Mesothelial cell of epicardium (in vitro differentiated cells): ENCODE measurements around the gene USP47. TPM values are rescaled to one million over a fixed set of nuclear protein-coding genes. Genes with fewer than 3 reads are reported as not detected.
"Not testable (repeated sequence)": the region's sequence is repeated elsewhere in the genome, so short reads cannot be mapped to it uniquely, and the experiment has no call there.

Experiments used
- DNase-seq, 2 experiments: peaks; one replicate each; pipeline ENCODE4 v3.0.0; 2021; ENCODE audit warnings: low spot score in 2 of 2; ENCODE audit not compliant: unreplicated experiment in 2 of 2
- H3K27ac Mint-ChIP-seq: 2 replicates; pipeline ENCODE4 v1.8.0; 2021; ENCODE audit warnings: mixed read lengths
- H3K27me3 Mint-ChIP-seq: 2 replicates; pipeline ENCODE4 v1.8.0; 2021; ENCODE audit warnings: low read depth, mixed read lengths
- H3K36me3 Mint-ChIP-seq: 2 replicates; pipeline ENCODE4 v1.8.0; 2021; ENCODE audit warnings: mixed read lengths
- H3K4me1 Mint-ChIP-seq: 2 replicates; pipeline ENCODE4 v1.8.0; 2021; ENCODE audit warnings: mixed read lengths
- H3K4me3 Mint-ChIP-seq: 2 replicates; pipeline ENCODE4 v1.8.0; 2021; ENCODE audit warnings: mild to moderate bottlenecking, moderate library complexity, mixed read lengths
- H3K9me3 Mint-ChIP-seq: 2 replicates; pipeline ENCODE4 v1.8.0; 2021; ENCODE audit warnings: mixed read lengths
- total RNA-seq: library from RNA; stranded (reverse); gene quantifications from 3 replicates; pipeline ENCODE4 v1.2.1, GENCODE V29; 2021
- TF ChIP-seq, protein P1 (sequence below): fragments of 200-600 bp; sonication (generic); IDR thresholded peaks from one replicate; pipeline ENCODE4 v1.5.0; 2021; ENCODE audit warnings: antibody characterized with exemption; ENCODE audit not compliant: unreplicated experiment

The USP47 gene
- total RNA-seq, 1 donor from 2014 or later, result 68.1 TPM

DNA sequence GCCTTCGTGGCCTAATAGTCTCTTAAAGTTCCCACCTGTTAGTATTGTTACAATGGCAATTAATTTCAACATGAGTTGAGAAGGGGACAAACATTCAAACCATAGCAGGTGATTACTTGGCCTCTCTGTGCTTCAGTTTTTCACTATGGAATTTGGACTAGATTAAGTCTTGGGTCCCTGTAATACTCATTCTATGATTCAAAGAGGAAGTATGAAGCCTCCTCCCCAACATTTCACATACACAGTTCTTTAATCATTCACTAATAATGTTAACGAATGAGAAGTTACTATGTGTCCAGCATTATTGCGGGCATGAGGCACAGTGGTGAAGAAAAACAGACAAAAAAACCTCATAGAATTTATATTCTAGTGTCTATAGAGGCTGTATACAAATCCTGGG is 19.9 kb upstream of the USP47 start:
- Mint-ChIP-seq H3K4me1 (peaks cover 2% of the 10 kb centered on the region), H3K36me3 (peaks cover 4% of the 10 kb centered on the region), H3K9me3 (peaks cover 20% of the 10 kb centered on the region), H3K27me3 (peaks cover 21% of the 10 kb centered on the region), H3K4me3 (no peak overlapping the region), H3K27ac (no peak overlapping the region)
- DNase-seq, result no peak
- TF ChIP-seq, protein P1, sequence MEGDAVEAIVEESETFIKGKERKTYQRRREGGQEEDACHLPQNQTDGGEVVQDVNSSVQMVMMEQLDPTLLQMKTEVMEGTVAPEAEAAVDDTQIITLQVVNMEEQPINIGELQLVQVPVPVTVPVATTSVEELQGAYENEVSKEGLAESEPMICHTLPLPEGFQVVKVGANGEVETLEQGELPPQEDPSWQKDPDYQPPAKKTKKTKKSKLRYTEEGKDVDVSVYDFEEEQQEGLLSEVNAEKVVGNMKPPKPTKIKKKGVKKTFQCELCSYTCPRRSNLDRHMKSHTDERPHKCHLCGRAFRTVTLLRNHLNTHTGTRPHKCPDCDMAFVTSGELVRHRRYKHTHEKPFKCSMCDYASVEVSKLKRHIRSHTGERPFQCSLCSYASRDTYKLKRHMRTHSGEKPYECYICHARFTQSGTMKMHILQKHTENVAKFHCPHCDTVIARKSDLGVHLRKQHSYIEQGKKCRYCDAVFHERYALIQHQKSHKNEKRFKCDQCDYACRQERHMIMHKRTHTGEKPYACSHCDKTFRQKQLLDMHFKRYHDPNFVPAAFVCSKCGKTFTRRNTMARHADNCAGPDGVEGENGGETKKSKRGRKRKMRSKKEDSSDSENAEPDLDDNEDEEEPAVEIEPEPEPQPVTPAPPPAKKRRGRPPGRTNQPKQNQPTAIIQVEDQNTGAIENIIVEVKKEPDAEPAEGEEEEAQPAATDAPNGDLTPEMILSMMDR, result no peak

DNA sequence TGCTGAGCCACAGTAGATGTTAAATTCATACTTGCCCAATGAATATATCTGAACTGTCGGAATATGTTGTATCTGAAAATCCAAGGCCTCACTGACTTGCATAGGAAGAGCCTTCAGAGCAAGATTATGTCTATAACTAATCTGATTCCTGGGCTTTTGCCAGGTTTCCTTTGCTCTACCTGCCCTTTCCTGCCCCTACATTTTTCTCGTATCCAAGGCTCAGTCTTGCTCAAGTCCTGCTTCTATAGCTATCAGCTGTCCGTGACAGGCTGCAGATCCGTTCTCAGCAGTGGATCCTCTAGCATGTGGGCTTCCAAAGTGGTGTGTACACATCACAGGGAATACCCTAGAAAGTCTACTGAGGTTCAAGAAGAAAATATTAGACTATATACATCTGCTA is 18.8 kb upstream of the USP47 start:
- H3K27ac Mint-ChIP-seq, result no peak overlapping the region
- no peak for DNase-seq
- H3K4me3 Mint-ChIP-seq, result no peak overlapping the region

DNA sequence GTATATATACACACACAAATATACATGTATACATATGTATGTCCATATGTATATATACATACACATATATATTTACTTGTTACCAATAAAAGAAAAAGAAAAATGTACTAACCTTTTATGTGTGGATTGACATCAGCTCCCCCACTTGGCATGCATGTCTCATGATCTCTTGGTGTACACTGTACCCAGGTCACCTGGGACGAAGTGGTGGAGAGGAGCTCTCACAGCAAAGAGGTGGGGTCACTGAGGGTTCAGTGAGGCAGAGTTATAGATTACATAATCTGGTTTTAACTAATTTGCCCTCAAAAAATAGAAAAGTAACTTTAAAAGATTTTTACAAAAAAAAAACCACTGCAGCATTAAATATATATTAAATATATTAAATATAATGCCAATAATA is 15.5 kb upstream of the USP47 start:
- H3K9me3 Mint-ChIP-seq, result peaks cover 25% of the 10 kb centered on the region
- H3K36me3 Mint-ChIP-seq, result peaks cover 4% of the 10 kb centered on the region

More for the DNA sequence above, 18.8 kb upstream of the USP47 start:
- H3K9me3 Mint-ChIP-seq, result peaks cover 20% of the 10 kb centered on the region
- peaks cover 4% of the 10 kb centered on the region for H3K36me3 Mint-ChIP-seq
- H3K27me3 Mint-ChIP-seq, result peaks cover 26% of the 10 kb centered on the region
- peaks cover 2% of the 10 kb centered on the region for H3K4me1 Mint-ChIP-seq
- TF ChIP-seq, protein P1, result no peak

DNA sequence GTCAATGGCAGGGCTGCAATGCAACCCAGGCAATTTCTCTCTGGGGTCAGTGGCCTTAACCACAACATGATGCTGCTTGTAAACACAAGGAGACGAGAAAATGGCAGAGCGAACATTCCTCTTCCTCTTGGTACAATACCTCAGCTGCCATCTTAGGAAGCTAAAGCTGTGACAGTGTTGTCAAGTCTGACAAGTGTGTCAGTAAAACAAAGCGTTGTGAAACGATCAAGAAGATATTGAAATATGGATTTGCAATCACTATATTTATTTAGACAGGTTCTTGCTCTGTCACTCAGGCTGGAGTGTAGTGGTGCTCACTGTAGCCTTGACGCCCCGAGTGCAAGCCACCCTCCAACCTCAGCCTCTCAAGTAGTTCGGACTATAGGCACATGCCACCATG is 14.5 kb upstream of the USP47 start:
- H3K9me3 Mint-ChIP-seq, result peaks cover 28% of the 10 kb centered on the region
- TF ChIP-seq, protein P1, result no peak
- H3K4me3 Mint-ChIP-seq, result no peak overlapping the region
- H3K27ac Mint-ChIP-seq, result no peak overlapping the region
- H3K36me3 Mint-ChIP-seq, result peaks cover 4% of the 10 kb centered on the region
- DNase-seq, result no peak
- peaks cover 28% of the 10 kb centered on the region for H3K27me3 Mint-ChIP-seq
- H3K4me1 Mint-ChIP-seq, result peaks cover 2% of the 10 kb centered on the region

More for the DNA sequence above, 15.5 kb upstream of the USP47 start:
- Mint-ChIP-seq H3K27ac (no peak overlapping the region), H3K4me3 (no peak overlapping the region), H3K4me1 (peaks cover 2% of the 10 kb centered on the region), H3K27me3 (peaks cover 26% of the 10 kb centered on the region)
- TF ChIP-seq, protein P1, result no peak
- no peak for DNase-seq

DNA sequence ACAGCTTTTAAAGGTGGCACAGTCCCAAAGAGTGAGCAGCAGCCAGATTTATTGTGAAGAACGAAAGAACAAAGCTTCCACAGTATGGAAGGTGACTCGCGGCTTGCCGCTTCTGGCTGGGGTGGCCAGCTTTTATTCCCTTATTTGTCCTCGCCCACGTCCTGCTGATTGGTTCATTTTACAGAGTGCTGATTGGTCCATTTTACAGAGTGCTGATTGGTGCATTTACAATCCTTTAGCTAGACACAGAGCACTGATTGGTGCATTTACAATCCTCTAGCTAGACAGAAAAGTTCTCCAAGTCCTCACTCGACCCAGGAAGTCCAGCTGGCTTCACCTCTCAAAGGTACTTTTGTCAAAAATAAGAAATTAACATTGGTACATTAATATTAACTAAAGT is 10.4 kb upstream of the USP47 start:
- H3K27me3 Mint-ChIP-seq, result peaks cover 26% of the 10 kb centered on the region
- DNase-seq, H3K4me1 Mint-ChIP-seq, H3K36me3 Mint-ChIP-seq, H3K4me3 Mint-ChIP-seq, H3K27ac Mint-ChIP-seq: not testable (repeated sequence)
- H3K9me3 Mint-ChIP-seq, result peaks cover 21% of the 10 kb centered on the region

DNA sequence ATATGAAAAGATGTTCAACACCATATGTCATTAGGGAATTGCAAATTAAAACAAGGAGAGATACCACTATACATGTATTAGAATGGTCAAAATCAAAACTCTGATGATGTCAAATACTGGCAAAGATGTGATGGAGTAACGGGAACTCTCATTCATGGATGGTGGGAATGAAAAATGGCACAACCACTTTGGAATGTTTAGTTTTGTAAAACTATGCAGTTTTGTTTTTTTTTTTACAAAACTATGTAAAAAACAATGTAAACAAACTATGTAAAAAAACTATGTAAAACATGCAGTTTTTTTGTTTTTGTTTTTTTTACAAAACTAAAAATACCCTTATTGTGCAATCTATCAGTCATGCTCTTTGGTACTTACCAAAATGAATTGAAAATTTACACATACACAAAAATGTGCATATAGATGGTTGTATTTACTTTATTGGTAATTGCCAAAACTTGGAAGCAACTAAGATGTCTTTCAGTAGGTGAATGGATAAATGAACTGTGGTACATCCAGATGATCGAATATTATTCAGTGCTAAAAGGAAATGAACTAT is 5.0 kb upstream of the USP47 start:
- no peak overlapping the region for H3K4me3 Mint-ChIP-seq
- TF ChIP-seq, protein P1, result no peak
- H3K27me3 Mint-ChIP-seq, result peaks cover 11% of the 10 kb centered on the region

More for the DNA sequence above, 5.0 kb upstream of the USP47 start:
- H3K36me3 Mint-ChIP-seq, result no peaks in the 10 kb centered on the region
- no peak for DNase-seq
- H3K4me1 Mint-ChIP-seq, result peaks cover 3% of the 10 kb centered on the region
- H3K27ac Mint-ChIP-seq, result no peak overlapping the region
- peaks cover 15% of the 10 kb centered on the region for H3K9me3 Mint-ChIP-seq
